HG03575 (cell line): ENCODE results near the gene BIN2.
"Not testable (repeated sequence)": the region's sequence is repeated elsewhere in the genome, so short reads cannot be mapped to it uniquely, and the experiment has no call there.

Experiments used
- ATAC-seq: cut with Tn5 transposase; IDR thresholded peaks from one replicate; pipeline ENCODE4 v1.9.1; 2021; ENCODE audit not compliant: unreplicated experiment, insufficient number of reproducible peaks, low FRiP score; ENCODE audit errors: extremely low read depth

BIN2 gene

DNA sequence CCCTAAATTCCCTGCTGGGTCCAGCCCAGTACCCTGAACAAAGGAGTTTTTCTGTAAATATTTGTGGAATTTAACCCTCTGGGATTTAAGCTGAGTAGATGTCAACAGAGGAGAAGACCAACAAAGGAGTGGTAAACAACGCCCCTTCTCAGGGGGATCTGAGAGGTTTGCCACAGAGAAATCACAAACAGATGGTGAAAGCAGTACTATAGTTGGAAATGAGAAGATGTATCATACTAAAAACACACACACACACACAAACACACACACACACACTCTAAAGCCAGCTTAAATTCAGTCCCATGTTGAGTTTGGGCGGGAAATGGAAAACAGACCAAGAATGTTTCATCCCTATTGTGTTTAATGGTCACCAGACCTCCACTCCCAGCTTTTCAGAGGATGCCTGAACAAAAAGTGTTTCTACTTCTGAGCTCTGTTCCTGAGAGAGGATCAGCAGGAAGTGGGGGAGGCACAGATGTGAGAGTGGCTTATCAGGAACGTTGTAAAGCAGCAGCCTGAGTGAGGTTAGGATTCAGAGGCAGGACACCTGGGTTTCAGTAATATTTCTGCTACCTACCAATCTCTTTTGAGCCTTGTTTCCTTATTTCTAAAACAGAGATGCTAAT, 3.2 kb downstream of the BIN2 start:
- no peak for ATAC-seq

GRCh38 chr12:51320311-51320694, 3.7 kb downstream of the BIN2 start:
- ATAC-seq: no peak

DNA sequence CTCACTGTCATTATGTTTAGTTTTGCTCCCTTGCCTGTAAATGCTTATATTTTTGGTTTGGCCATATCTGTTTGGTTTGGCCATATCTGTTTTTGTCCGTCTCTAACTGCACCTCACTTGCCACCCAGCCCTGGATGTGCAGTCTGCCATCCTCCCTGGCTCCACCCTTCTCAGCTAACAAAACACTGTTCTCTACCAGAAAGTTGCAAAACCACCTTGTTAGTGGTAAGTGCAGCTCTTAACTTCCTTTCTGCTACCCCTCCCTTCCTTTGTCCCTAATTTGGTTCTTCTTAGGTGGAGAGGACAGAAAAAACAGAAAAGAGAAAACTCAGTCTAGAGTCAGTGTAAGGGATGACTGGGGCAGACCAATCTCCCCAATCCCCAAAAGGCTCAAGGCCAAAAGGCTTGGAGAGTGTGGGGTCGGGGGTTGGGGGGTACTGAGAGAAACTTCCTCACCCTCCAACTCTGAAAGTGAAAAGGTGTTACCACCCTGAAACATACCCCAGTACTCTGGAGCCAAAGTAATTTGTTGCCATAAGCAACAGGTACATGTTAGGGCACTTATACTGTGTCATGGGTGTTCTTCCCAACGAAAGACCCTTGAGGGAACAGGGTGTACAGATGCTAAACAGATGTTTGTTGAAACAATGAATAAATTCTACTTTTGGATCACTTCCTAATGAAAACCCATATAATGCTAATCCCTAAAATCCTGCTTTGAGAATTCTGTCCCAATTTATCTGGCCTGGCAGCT, 5.0 kb downstream of the BIN2 start:
- ATAC-seq: no peak

- not testable (repeated sequence) for ATAC-seq
Observed at GRCh38 chr12:51318057-51318806, 5.7 kb downstream of the BIN2 start.

GRCh38 chr12:51311389-51311788, 12.6 kb downstream of the BIN2 start:
- no peak for ATAC-seq

GRCh38 chr12:51307655-51308593, 16.1 kb downstream of the BIN2 start:
- no peak for ATAC-seq

DNA sequence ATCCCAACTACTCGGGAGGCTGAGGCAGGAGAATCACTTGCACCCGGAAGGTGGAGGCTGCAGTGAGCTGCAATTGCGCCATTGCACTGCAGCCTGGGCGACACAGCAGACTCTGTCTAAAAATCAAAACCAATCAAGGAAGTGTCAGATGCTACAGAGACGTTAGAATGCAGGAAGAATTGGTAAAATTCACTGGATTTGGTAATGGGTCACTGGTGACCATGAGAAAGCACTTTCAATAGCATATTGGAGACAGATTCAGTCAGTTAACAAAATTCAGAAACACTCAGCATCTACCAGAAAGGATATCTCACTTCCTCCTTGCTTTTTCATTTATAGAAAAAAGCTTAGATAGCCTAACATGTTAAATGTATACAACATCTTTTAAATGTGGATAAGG, 17.5 kb downstream of the BIN2 start:
- no peak for ATAC-seq

GRCh38 chr12:51300768-51301167, 23.2 kb downstream of the BIN2 start:
- not testable (repeated sequence) for ATAC-seq

DNA sequence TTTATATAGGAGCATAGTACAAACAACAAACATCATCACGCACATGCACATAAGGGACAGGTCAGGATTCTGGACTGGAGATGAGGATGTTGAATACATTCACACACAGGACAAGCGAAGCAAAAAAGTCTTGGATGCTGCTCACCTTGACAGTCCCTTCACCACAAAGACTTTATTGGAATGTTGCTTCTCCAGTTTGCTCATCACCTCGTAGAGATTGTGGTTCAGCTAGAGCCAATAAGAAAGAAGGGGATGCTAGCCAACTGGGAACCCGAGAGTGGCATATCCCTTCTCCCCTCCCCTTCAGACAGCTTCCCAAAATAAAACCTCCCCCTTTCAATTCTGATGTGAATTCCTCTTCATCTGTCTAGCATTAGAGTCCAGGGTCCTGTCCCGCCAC, 28.3 kb downstream of the BIN2 start:
- no peak for ATAC-seq

DNA sequence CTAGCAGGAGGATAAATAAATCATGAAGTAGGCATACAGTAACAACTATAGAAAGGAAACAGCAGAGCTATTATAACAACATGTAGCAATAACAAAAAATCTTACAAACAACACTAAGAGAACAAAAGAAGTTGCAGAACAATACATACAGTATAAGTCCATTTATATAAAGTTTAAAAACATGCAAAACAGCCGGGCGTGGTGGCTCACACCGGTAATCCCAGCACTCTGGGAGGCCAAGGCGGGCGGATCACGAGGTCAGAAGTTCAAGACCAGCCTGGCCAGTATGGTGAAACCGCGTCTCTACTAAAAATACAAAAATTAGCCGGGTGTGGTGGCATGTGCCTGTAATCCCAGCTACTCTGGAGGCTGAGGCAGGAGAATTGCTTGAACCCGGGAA, 29.9 kb downstream of the BIN2 start:
- not testable (repeated sequence) for ATAC-seq

GRCh38 chr12:51293696-51294095, 30.3 kb downstream of the BIN2 start:
- ATAC-seq: no peak

- not testable (repeated sequence) for ATAC-seq
Observed at GRCh38 chr12:51291603-51292513, 32.1 kb downstream of the BIN2 start.

DNA sequence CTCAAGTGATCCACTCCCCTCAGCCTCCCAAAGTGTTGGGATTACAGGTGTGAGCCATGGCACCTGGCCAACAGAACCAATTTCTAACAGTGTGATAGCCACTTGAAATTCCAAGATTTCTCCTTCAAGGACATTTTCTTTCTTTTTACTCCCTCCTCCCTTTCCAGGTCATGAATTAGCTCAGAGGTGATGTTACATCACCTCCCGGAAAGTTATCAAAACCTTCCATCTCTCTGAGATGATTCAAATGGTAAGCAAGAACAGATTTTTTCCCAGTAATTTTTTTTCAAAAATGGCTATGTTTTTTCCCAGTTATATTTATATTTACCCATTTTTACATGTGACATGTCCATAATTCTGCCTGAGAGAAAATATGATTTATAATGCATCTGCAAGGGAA, 38.1 kb downstream of the BIN2 start:
- no peak for ATAC-seq

- ATAC-seq: no peak
Observed at GRCh38 chr12:51281202-51281924, 42.6 kb downstream of the BIN2 start.

- no peak for ATAC-seq
Observed at GRCh38 chr12:51275088-51275487, 48.9 kb downstream of the BIN2 start.

DNA sequence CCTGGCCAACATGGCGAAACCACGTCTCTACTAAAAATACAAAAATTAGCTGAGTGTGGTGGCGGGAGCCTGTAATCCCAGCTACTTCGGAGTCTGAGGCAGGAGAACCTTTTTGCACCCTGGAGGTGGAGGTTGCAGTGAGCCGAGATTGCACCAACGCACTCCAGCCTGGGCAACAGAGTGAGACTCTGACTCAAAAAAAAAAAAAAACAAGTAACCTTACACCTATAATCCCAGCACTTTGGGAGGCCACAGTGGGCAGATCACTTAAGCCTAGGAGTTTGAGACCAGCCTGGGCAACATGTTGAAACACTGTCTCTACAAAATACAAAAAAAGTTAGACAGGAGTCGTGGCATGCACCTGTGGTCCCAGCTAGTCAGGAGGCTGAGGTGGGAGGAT, 51.2 kb downstream of the BIN2 start:
- ATAC-seq: not testable (repeated sequence)

DNA sequence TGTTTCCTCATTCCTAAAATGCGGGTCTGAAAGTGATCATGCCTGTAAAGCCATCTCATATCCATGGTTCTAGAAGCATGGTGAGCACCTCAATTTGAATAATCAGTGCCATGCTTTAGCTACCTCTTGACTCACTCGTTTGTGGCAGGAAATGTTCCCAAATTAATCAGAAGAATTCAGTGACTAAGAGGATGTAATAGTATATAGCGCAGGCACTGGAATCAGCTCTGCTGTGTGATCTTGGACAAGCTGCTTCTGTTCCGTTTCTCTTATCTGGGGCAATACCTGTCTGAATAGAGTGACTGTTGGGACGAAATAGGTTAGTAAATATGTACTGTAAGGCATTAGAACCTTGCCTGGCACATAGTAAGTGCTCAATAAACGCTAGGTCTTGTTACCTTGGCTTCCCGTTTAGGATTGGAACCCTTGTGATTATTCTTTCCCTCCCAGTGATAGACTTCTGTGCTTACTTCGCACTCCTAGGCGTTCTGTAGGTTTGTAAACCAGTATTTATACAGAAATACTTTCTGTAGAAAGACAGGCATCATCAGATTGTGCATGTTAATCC, 52.9 kb downstream of the BIN2 start:
- ATAC-seq: no peak
